Epithelial cell of esophagus (primary cell): ENCODE results near the gene TPRA1.

Experiments
- DNase-seq: peaks from one replicate; pipeline ENCODE4 v3.0.0; 2010; ENCODE audit warnings: low read depth
- H3K4me3 ChIP-seq: 2 replicates; pipeline ENCODE4 v1.5.1; 2011; ENCODE audit warnings: mild to moderate bottlenecking, low read length, control low read depth
- TF ChIP-seq, protein P1 (sequence below): IDR thresholded peaks from 2 replicates; pipeline ENCODE4 v1.5.1; 2011; ENCODE audit warnings: low read depth, mild to moderate bottlenecking, low read length, control low read depth, inconsistent platforms; ENCODE audit not compliant: insufficient read depth; ENCODE audit errors: missing control alignments

Gene TPRA1

GRCh38 chr3:127632035-127632820, 41.7 kb upstream of the TPRA1 start:
- H3K4me3 ChIP-seq = no peak overlapping the region
- TF ChIP-seq, protein P1, sequence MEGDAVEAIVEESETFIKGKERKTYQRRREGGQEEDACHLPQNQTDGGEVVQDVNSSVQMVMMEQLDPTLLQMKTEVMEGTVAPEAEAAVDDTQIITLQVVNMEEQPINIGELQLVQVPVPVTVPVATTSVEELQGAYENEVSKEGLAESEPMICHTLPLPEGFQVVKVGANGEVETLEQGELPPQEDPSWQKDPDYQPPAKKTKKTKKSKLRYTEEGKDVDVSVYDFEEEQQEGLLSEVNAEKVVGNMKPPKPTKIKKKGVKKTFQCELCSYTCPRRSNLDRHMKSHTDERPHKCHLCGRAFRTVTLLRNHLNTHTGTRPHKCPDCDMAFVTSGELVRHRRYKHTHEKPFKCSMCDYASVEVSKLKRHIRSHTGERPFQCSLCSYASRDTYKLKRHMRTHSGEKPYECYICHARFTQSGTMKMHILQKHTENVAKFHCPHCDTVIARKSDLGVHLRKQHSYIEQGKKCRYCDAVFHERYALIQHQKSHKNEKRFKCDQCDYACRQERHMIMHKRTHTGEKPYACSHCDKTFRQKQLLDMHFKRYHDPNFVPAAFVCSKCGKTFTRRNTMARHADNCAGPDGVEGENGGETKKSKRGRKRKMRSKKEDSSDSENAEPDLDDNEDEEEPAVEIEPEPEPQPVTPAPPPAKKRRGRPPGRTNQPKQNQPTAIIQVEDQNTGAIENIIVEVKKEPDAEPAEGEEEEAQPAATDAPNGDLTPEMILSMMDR = no peak
- no peak for DNase-seq

GRCh38 chr3:127630811-127631714, 40.5 kb upstream of the TPRA1 start:
- no peak for DNase-seq
- TF ChIP-seq, protein P1 = no peak
- no peak overlapping the region for H3K4me3 ChIP-seq

GRCh38 chr3:127629467-127630403, 39.2 kb upstream of the TPRA1 start:
- TF ChIP-seq, protein P1 = no peak

GRCh38 chr3:127628788-127629466, 38.4 kb upstream of the TPRA1 start, which contains the start of gene PODXL2:
TSS of gene PODXL2 (plus strand) at chr3:127629185. CDS start at chr3:127629220, 35 bp downstream.
- TF ChIP-seq, protein P1 = no peak
- peak; percentile 56 for DNase-seq
- H3K4me3 ChIP-seq = peak within 1 kb of the TSS; percentile 46

More at GRCh38 chr3:127629467-127630403, 39.2 kb upstream of the TPRA1 start:
- H3K4me3 ChIP-seq = peak overlapping the region; percentile 46
- DNase-seq = no peak

GRCh38 chr3:127628426-127628787, 37.9 kb upstream of the TPRA1 start:
- H3K4me3 ChIP-seq = no peak overlapping the region
- no peak for DNase-seq
- TF ChIP-seq, protein P1 = no peak

GRCh38 chr3:127625821-127626220, 35.3 kb upstream of the TPRA1 start:
- H3K4me3 ChIP-seq = no peak overlapping the region
- DNase-seq = no peak
- TF ChIP-seq, protein P1 = no peak
